ENCODE results near the gene CIB1.
A peak's percentile ranks its signal among the peaks of the same experiment; 100 is the strongest.

CIB1 gene

GRCh38 chr15:90241343-90242192, 7.8 kb upstream of the CIB1 start:
- no peak for FAIRE-seq
- DNase-seq (ENCODE audit: low spot score) = no peak

GRCh38 chr15:90240856-90241255, 7.1 kb upstream of the CIB1 start:
- DNase-seq (ENCODE audit: low spot score) = no peak
- FAIRE-seq = no peak

DNA sequence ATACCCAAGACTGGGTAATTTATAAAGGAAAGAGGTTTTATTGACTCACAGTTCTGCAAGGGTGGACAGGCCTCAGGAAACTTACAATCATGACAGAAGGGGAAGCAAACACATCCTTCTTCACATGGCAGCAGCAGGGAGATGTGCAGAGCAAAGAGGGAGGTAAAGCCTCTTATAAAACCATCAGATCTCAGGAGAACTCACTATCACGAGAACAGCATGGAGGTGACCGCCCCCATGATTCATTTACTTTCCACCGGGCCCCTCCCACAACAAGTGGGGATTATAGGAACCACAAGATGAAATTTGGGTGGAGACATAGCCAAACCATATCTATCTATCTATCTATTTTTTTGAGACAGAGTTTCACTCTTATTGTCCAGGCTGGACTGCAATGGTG, 5.6 kb upstream of the CIB1 start:
- DNase-seq (ENCODE audit: low spot score) (no peak), FAIRE-seq (no peak)

DNA sequence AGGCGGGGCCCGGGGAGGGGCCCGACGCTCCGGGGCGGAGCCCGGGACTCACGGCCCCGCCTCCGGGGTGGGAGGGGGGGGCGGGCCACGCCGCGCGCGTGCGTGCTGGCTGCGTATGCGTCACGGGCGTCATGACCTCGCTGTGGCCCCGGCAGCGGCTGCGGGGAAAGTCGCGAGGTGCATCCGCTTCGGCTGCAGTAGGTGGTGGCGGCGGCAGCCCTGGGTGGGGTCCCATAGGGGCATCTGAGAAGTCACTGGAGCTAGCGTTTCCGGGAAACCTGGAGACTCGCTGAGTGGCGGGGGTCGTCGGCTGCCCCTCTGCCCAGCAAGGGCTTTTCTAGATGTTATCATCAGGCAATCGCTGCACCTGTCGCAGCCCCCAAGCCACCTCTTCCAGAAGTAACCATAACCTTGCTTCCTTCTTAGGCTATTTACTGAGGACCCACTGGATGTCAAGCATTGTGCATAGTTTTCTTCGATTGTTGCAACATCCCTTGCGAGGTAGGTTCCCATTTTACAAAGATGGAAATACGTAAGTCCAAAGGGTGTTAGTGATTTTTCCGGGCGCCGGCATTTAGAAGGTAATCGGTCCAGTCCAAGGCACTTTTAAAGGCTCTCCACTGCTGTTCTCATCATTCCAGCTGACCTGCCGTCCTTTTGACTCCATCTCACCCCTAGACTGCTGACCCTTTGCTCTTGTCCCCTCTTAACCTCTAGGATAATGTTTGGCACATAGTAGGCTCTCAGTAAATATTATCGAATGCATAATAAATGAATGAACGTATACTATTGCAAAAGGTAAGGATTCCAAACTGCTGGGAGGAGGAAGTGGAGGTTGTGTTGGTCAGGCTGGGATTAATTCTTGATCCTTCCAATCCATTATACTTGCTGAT, 601 bp upstream of the CIB1 start, which contains the start of gene GDPGP1:
GDPGP1 (plus strand) TSS at position 114 of the 893 bp plus-strand sequence. CDS start 6,700 bp downstream, outside the sequence.
- FAIRE-seq (no peak), DNase-seq (ENCODE audit: low spot score) (no peak)

GRCh38 chr15:90232941-90233386, 777 bp downstream of the CIB1 start:
- no peak for DNase-seq (ENCODE audit: low spot score)
- FAIRE-seq = no peak

DNA sequence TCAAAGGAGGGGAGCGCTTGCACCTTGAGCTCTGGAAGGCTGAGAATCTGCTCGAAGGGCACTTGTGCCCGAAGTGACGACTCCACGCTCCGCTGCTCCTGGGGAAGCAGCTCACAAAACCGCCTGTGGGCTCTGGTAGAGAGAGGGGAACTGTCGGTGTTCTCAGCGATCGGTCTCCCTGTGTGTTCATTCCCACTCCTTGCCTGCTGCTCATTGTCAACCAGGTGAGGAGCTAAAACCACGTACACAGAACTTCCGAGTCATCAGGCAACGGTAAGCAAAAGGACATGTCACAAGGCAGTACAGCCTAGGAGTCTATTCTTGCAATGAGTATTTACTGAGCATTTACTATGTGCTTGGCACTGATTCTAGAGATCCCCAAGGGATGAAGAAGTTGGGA, 1.5 kb downstream of the CIB1 start:
- no peak for FAIRE-seq
- peak; percentile 54 for DNase-seq (ENCODE audit: low spot score)

DNA sequence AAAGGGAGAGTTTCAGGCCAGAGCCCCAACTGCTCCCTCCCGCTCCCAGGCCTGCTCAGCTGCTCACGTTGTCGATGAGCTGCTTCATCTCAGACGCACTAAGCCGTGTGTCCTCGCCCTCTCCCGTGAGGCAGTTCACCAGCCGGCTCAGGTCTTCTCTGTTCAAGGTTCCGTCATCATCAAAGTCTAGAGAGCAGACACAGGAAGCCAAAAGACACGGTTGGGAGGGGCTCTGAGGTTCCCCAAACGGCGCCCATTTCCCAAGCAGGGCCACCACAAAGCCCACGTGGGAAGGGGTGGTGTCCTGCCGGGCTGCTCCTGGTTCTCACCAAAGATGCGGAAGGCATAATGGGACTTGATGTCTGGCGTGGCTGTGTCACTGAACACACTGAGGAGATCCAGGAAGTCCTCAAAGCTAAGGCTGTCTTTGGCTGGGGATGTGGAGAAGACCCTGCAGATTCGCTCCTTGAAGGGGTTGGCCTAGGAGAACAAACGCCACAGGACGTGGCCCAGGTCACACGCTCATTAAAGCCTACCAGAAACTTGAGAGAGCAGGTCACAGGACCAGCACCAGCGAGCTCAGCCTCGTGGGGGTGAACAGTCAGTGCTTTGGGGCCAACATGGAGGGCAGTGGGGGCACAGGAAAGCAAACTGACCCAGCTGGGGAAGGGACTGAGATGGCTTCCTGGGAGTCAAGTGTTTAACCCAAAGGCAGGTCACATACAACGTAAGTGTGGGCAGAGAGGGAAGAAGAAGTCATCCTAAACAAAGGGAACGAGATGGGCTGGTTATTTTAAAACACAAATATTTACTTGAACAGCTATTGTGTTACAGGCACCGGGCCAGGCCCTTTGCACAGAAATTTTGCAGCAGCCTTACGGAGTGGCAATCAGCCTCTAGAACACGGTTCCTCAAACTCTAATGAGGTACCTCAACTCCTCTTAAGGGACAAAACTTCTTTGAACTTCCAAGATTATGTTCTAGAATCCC, 2.4 kb downstream of the CIB1 start:
- no peak for DNase-seq (ENCODE audit: low spot score)

DNA sequence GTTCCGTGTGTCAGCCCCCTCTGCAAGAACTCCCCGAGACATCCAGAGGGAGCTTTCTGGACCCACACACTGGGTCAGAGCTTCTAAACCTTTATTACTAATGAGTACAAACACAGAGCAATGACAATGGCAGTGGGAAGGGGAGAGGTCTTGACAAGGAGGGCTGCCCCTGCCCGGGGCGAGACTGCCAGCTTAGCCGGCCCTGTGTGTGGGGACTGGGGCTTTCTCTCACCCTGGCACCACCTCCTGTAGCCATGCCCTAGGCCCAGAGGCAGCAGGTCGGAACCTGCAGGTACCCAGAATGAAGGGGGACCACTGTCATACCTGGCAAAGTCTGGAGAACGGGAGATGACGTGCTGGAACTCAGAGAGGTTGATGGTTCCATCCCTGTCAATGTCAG, 3.1 kb downstream of the CIB1 start:
- no peak for FAIRE-seq
- no peak for DNase-seq (ENCODE audit: low spot score)

More for the DNA sequence above, 2.4 kb downstream of the CIB1 start:
- FAIRE-seq = no peak

DNA sequence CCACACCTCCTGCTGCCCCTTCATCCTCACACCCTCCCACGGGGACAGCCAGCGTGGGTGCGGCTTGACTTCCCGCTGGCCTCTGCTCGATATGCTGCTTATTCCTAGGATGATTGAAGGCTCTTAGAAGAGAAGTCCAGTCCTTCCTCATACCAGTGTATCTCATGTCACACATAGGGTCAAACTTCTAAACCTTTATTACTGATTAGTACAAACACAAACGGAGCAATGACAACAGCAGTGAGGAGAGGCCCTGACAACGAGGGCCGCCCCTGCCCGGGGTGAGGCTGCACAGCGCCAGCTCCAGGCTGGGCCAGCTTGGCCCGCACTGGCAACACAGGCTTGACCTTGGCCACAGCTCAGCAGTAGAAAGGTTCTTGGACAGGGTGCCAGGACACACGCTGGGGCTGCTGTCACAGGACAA, 3.7 kb downstream of the CIB1 start:
- FAIRE-seq (no peak), DNase-seq (ENCODE audit: low spot score) (no peak)

GRCh38 chr15:90228960-90229359, 4.8 kb downstream of the CIB1 start:
- FAIRE-seq = no peak
- no peak for DNase-seq (ENCODE audit: low spot score)

DNA sequence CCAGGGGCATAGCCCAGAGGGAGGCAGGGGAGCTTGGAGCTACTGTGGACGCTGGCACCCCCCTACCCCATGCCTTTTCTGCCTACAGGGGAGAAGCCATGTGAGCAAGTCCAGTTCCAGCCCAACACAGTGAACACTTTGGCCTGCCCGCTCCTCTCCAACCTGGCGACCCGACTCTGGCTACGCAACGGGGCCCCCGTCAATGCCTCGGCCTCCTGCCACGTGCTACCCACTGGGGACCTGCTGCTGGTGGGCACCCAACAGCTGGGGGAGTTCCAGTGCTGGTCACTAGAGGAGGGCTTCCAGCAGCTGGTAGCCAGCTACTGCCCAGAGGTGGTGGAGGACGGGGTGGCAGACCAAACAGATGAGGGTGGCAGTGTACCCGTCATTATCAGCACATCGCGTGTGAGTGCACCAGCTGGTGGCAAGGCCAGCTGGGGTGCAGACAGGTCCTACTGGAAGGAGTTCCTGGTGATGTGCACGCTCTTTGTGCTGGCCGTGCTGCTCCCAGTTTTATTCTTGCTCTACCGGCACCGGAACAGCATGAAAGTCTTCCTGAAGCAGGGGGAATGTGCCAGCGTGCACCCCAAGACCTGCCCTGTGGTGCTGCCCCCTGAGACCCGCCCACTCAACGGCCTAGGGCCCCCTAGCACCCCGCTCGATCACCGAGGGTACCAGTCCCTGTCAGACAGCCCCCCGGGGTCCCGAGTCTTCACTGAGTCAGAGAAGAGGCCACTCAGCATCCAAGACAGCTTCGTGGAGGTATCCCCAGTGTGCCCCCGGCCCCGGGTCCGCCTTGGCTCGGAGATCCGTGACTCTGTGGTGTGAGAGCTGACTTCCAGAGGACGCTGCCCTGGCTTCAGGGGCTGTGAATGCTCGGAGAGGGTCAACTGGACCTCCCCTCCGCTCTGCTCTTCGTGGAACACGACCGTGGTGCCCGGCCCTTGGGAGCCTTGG, 5.6 kb downstream of the CIB1 start:
- DNase-seq (ENCODE audit: low spot score) (no peak), FAIRE-seq (no peak)

GRCh38 chr15:90227336-90227735, 6.4 kb downstream of the CIB1 start:
- FAIRE-seq (no peak), DNase-seq (ENCODE audit: low spot score) (no peak)

DNA sequence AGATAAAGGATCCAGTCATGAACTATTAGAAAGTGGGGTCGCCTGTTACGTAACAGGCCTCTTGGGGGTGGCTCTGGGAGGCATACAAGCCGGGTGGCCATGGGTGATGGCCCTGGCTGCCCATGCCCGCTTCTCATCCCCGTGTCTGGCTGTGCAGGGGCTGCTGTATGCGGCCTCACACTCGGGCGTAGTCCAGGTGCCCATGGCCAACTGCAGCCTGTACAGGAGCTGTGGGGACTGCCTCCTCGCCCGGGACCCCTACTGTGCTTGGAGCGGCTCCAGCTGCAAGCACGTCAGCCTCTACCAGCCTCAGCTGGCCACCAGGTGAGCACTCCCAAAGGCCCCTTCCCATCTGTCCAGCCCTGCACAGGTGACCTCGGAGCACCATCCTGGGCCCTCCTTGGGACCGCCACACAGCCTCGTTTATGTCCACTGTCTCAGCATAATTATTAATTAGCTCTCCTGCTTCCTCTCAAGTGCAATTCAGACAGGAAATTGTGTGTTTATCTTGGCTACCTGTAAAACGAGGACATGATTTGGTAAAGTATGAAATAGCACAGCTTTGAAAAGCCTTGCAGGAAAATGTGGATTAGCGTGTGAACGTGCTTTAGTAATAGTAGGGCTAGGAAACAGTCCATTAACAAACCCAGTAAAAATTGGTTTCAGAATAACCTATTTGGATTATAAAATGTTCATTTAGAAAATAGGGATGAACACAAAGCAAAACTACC, 8.1 kb downstream of the CIB1 start:
- FAIRE-seq (no peak), DNase-seq (ENCODE audit: low spot score) (no peak)

DNA sequence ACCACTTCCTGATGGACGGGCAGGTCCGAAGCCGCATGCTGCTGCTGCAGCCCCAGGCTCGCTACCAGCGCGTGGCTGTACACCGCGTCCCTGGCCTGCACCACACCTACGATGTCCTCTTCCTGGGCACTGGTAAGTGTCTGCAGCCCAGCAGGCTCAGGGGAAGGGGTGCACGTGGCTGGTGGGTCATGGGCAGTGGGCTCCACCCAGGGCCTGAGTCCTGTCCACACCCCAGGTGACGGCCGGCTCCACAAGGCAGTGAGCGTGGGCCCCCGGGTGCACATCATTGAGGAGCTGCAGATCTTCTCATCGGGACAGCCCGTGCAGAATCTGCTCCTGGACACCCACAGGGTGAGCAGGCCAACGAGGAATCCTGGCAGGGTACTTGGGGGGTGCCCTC, 8.7 kb downstream of the CIB1 start:
- DNase-seq (ENCODE audit: low spot score) (no peak), FAIRE-seq (no peak)

GRCh38 chr15:90223441-90224165, 10.1 kb downstream of the CIB1 start:
- DNase-seq (ENCODE audit: low spot score) (no peak), FAIRE-seq (no peak)

DNA sequence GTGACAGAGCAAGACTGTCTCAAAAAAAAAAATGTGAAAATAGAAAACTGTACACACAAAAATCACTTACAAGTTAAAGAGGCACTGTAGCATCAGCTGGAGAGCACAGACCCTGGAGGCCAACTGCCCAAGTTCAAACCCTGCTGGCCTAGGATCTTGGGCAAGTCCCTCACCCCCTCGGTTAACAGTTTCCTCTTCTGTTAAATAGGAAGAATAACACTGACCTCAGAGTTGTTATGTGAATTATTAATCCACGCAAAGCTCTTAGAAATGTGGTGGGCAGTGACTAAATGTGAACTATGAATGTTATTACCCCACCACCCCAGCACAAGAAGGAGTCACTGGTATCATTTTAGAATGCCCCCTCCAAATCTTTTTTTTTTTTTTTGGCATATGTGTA, 11.2 kb downstream of the CIB1 start:
- DNase-seq (ENCODE audit: low spot score) = peak; percentile 71
- FAIRE-seq = peak; percentile 89

DNA sequence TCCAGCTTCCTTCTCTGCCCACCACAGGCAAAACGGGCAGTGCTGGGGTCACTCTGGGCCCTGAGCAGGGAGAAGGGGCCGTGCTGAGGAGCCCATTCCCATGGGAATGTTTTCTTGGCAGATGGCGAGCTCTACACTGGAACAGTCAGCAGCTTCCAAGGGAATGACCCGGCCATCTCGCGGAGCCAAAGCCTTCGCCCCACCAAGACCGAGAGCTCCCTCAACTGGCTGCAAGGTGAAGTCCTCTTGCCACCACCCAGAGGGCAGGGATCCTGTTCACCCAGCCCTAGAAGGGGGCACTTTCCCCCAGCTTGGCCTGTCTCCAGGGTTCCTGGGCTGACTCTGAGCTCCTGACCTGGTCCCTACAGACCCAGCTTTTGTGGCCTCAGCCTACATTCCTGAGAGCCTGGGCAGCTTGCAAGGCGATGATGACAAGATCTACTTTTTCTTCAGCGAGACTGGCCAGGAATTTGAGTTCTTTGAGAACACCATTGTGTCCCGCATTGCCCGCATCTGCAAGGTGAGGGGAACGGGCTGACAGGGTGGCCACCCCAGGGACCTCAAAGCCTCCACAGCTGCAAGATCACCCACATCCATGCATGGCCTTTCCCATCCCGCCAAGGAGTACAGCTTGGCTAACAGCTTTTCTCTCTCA, 12.4 kb downstream of the CIB1 start:
- FAIRE-seq (peak; percentile 81), DNase-seq (ENCODE audit: low spot score) (peak; percentile 84)

All from RCC 7860 (cell line).